Measurements from ENCODE around the gene PRDM1.

The PRDM1 gene

DNA sequence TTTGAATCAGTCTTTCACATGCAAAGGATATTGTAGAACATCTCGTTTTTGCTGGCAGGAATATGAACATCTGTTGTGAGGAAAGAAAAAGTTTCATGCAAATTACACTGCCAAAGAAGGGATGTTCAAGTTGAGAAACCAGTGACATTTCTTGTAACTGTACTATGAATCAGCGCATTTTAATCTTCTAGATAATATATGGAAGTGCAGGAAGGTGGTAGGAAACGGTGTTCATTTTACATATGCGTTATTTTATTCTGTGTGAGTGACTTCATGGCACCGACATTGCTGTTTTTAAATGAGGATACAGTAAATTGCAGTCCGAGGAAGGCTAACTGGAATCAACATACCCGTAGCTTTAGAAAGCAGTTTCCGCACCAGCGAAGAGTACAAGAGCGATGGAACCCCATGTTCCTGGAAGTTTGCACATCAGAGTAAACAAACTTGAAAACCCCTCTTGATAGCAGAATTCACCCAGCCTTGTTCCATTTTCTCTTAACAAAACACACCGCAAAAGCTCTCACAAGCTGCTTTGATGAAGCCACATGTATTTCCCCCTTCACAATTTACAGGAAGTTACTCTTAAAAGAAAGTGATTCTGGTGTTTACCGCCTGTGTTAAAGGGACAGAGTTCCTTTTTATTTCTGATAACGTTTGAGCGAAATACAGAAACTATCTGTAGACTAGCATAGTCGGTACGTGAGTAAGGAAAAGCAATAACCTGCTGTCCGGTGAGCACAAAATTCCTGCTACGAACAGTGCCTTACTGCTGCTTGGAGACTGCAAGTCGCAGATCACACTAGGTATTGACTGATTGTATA, 11.5 kb downstream of the PRDM1 start:
- DNase-seq (ENCODE audit: low spot score): no peak

GRCh38 chr6:106098383-106099234, 12.5 kb downstream of the PRDM1 start:
- no peak for DNase-seq (ENCODE audit: low spot score)

GRCh38 chr6:106099235-106099537, 13.1 kb downstream of the PRDM1 start:
- DNase-seq (ENCODE audit: low spot score): no peak

- no peak for DNase-seq (ENCODE audit: low spot score)
These were observed 14.6 kb downstream of the PRDM1 start for GRCh38 chr6:106100755-106101154.

GRCh38 chr6:106101466-106101865, 15.3 kb downstream of the PRDM1 start:
- DNase-seq (ENCODE audit: low spot score): no peak

- DNase-seq (ENCODE audit: low spot score): no peak
These were observed 15.9 kb downstream of the PRDM1 start for GRCh38 chr6:106102034-106102433.

DNA sequence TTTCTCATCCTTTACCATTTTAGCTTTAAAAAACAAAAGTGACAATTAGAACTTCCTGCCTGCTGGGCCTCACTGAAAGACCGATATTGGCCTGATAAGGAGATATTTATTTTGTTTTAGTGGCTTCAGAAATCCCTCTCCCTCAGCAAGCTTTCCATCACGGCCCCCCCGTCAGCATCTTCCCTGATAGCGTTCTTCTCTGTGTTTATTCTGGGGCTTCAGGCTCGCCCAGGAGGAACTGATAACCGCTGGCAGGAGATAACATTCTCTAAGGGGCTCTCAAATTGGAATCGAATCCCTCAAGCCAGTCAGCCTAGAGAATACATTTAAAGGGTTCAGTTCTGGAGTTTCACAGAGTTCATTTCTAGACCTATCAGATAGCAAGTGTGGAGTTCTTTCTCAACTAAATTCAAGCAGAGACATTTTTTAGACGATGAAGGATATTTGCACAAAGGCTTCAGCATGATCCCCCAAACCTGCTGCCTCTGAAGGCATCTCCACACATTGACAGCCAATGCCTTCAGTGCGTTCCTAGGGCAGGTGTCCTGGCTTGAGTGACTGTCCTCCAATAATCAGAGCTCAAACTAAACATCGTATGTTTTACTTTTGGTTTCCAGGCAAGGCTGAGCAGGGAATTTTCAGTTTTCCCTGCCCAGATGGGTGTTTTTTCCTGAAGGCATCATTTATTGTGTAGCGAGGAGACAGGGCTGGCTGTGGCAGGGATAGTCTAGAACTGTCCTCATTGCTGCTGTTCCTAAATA, 17.0 kb downstream of the PRDM1 start:
- DNase-seq (ENCODE audit: low spot score): no peak

GRCh38 chr6:106103728-106104109, 17.6 kb downstream of the PRDM1 start:
- DNase-seq (ENCODE audit: low spot score): peak; percentile 33

DNA sequence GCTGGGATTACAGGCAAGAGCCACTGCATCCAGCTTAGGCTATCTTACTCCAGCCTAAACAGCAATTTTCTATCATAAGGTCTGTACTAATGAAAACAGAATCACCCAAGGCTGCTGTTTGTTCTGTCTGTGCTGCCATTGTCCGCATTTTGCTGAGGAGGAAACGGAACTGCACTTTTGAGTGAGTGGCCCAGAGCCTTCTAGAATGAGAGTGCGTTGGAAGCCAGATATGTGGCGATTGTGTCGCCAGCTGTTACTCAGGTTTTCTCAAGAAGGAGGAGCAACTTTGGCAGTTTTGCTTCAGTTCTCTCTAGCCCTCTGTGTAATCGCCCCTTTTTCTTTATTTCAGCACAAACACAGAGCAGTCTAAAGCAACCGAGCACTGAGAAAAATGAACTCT, 18.3 kb downstream of the PRDM1 start:
- no peak for DNase-seq (ENCODE audit: low spot score)

DNA sequence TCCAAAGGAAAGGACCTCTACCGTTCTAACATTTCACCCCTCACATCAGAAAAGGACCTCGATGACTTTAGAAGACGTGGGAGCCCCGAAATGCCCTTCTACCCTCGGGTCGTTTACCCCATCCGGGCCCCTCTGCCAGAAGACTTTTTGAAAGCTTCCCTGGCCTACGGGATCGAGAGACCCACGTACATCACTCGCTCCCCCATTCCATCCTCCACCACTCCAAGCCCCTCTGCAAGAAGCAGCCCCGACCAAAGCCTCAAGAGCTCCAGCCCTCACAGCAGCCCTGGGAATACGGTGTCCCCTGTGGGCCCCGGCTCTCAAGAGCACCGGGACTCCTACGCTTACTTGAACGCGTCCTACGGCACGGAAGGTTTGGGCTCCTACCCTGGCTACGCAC, 18.8 kb downstream of the PRDM1 start:
- no peak for DNase-seq (ENCODE audit: low spot score)

DNA sequence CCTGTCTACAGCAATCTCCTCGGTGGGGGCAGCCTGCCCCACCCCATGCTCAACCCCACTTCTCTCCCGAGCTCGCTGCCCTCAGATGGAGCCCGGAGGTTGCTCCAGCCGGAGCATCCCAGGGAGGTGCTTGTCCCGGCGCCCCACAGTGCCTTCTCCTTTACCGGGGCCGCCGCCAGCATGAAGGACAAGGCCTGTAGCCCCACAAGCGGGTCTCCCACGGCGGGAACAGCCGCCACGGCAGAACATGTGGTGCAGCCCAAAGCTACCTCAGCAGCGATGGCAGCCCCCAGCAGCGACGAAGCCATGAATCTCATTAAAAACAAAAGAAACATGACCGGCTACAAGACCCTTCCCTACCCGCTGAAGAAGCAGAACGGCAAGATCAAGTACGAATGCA, 19.4 kb downstream of the PRDM1 start:
- DNase-seq (ENCODE audit: low spot score): no peak

GRCh38 chr6:106106276-106107042, 20.3 kb downstream of the PRDM1 start:
- no peak for DNase-seq (ENCODE audit: low spot score)

GRCh38 chr6:106107043-106107613, 21.0 kb downstream of the PRDM1 start:
- no peak for DNase-seq (ENCODE audit: low spot score)

DNA sequence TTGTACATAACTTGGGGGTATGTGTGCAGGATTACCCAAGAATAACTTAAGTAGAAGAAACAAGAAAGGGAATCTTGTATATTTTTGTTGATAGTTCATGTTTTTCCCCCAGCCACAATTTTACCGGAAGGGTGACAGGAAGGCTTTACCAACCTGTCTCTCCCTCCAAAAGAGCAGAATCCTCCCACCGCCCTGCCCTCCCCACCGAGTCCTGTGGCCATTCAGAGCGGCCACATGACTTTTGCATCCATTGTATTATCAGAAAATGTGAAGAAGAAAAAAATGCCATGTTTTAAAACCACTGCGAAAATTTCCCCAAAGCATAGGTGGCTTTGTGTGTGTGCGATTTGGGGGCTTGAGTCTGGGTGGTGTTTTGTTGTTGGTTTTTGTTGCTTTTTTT, 22.0 kb downstream of the PRDM1 start:
- DNase-seq (ENCODE audit: low spot score): no peak

DNA sequence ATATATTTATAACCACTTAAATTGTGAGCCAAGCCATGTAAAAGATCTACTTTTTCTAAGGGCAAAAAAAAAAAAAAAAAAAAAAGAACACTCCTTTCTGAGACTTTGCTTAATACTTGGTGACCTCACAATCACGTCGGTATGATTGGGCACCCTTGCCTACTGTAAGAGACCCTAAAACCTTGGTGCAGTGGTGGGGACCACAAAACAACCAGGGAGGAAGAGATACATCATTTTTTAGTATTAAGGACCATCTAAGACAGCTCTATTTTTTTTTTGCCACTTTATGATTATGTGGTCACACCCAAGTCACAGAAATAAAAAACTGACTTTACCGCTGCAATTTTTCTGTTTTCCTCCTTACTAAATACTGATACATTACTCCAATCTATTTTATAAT, 22.9 kb downstream of the PRDM1 start:
- no peak for DNase-seq (ENCODE audit: low spot score)

DNA sequence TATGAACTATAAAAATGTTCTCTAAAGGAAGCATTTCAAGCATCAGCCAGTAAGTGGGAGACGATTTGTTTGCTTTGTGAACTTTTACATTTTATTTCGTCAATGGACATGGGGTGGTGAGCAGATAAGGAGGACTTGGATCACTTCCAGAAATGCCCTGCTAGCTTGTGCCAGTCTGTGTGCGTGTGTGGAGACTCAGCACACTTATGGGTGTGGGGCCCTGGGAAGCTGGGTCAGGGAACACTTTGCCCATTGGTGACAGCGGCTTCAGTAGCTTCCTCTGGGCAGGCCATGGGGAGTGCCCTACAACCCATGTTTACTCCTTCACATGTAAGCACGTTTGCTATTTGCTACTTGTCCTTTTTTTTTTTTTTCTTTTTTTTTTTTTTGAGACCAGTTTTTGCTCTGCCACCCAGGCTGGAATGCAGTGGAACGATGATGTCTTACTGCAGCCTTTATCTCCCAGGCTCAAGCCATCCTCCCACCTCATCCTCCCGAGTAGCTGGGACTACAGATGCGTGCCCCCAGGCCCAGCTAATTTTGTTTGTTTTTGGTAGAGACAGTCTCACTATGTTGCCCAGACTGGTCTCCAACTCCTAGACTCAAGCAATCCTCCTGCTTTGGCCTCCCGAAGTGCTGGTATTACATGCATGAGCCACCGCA, 24.2 kb downstream of the PRDM1 start:
- no peak for DNase-seq (ENCODE audit: low spot score)

DNA sequence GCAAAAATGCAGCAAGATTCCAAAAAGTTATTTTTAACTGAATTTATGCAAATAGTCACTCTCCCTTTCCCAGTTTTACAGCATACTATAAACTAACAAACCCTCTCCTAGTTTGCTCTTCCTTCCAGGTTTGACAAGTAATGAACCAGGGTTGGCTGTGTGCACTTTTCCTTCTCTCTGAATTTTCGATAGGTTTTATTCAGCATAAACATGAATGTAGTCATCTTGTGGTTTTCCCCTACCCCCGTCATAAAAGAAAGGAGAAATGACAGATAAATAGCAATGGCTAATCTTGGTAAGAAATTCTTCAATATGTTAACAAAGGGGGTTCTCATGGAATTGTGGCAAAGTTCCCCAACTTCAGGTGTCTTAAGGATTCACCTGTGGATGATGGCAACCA, 26.3 kb downstream of the PRDM1 start:
- no peak for DNase-seq (ENCODE audit: low spot score)

DNA sequence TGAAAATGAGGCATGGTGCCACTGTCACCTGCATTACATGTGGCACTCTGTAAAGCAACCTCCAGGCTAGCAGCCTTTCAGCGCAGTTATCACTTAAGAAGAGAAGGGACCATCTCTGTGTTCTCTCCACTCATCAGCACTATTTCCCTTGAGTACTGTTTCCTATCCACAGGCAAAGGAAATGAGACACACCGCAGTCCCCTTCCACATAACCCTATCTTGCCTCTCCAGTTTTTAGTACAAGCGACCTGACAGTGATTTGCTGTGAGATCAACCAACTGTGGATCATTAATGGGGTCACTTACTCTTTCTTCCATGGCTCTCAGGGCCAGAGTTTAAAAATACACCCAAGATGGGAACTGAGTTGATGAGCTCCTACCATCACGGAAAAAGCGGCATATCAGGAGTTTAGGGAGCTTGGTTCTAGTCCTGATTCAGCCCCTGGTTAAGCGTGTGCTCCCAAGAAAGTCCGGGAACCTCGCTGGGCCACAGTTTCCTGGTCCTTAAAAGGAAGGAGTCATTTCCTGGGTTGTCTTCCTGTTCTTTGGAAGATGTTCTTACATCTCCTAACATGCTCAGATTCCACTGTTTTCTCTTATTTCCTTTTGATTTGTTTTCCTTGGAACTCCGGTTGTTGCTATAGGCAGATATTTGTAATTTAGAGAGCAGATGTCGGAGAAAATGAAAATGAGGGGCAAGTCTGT, 27.3 kb downstream of the PRDM1 start:
- DNase-seq (ENCODE audit: low spot score): no peak

GRCh38 chr6:106114492-106114891, 28.4 kb downstream of the PRDM1 start:
- no peak for DNase-seq (ENCODE audit: low spot score)

DNA sequence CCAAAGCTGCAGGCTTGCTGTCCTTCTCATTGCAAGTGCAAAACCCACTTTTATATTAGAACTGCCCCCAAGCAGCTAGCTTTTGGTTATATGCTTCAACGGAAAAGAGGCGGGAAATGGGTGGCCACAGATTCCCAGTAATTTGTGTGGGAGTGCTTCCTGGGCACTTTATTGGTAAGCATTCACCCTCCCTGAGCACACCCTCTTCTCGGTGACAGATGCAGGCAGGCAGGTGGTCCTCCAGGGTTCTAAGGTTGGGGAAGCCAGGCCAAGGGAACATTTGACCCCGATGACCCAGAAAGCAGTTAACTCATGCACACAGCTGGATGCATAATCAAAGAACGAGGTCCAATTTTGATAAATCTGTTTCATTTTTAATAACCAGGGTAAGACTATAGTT, 29.1 kb downstream of the PRDM1 start:
- no peak for DNase-seq (ENCODE audit: low spot score)

All from iPS-NIHi11 (cell line).